B cell (primary cell): ENCODE results near the gene TEX12. TPM values are rescaled to one million over a fixed set of nuclear protein-coding genes. Genes with fewer than 3 reads are reported as not detected.

Source experiments
- ATAC-seq: fragments of 200-7000 bp; cut with Tn5 transposase; one replicate; pipeline ENCODE4 v1.10.0; 2021; ENCODE audit warnings: low read depth, mild to moderate bottlenecking, moderate number of reproducible peaks, moderate library complexity
- CTCF ChIA-PET: fragments of 350-600 bp; sonication (Branson Sonifier 250); formaldehyde crosslinking; loops from one replicate; lab custom pipeline; 2021; ENCODE audit warnings: antibody characterized with exemption, inconsistent platforms; lab: Charles Lee
- POLR2A ChIA-PET: fragments of 350-600 bp; sonication (Branson Sonifier 250); formaldehyde crosslinking; loops from one replicate; lab custom pipeline; 2021; ENCODE audit warnings: antibody characterized with exemption; lab: Charles Lee
- DNase-seq: peaks from one replicate; pipeline ENCODE4 v3.0.0; 2013
- H2AFZ ChIP-seq: 2 replicates; pipeline ENCODE4 v1.6.1; 2012; ENCODE audit warnings: mild to moderate bottlenecking, low read depth, low read length; ENCODE audit not compliant: insufficient read depth, poor library complexity, severe bottlenecking
- H3K27ac ChIP-seq, 2 donors: 1 replicate in 1 of 2; 2 replicates in 1 of 2; pipeline ENCODE4 v1.5.1; 2012 to 2013; ENCODE audit warnings: low read length in 2 of 2, mild to moderate bottlenecking in 2 of 2, moderate library complexity in 1 of 2
- H3K27me3 ChIP-seq, 4 experiments: fragments of 200-600 bp in 1 of 4; sonication (generic) in 1 of 4; replicated peaks in 1 of 4; 1 replicate in 2 of 4; 2 replicates in 2 of 4; pipeline versions ENCODE4 v1.6.1 to v1.7.0; 2013 to 2016; ENCODE audit warnings: low read length in 3 of 4, mild to moderate bottlenecking in 2 of 4, mixed read lengths in 1 of 4, moderate library complexity in 1 of 4; ENCODE audit not compliant: insufficient read depth in 4 of 4, control insufficient read depth in 3 of 4; ENCODE audit errors: control extremely low read depth in 1 of 4
- H3K36me3 ChIP-seq, 2 experiments: replicated peaks in 1 of 2; 1 replicate in 1 of 2; 2 replicates in 1 of 2; pipeline versions ENCODE4 v1.6.1 to v1.7.1; 2013; ENCODE audit warnings: low read length in 1 of 2; ENCODE audit not compliant: insufficient read depth in 2 of 2, control insufficient read depth in 1 of 2; ENCODE audit errors: control extremely low read depth in 1 of 2, extremely low read depth in 1 of 2
- H3K4me1 ChIP-seq, 2 donors: fragments of 200-600 bp in 1 of 2; sonication (generic) in 1 of 2; 1 replicate in 1 of 2; 2 replicates in 1 of 2; pipeline versions ENCODE4 v1.5.1 to v1.6.1; 2013 to 2017; ENCODE audit warnings: low read length in 2 of 2; ENCODE audit not compliant: control insufficient read depth in 2 of 2, insufficient read depth in 2 of 2
- H3K4me2 ChIP-seq: replicated peaks from 2 replicates; pipeline ENCODE3; 2012; ENCODE audit warnings: mild to moderate bottlenecking, low read depth, low read length; ENCODE audit not compliant: poor library complexity, severe bottlenecking
- H3K4me3 ChIP-seq, 5 experiments: fragments of 200-600 bp in 1 of 5; sonication (generic) in 1 of 5; 1 replicate in 3 of 5; 2 replicates in 2 of 5; pipeline versions ENCODE4 v1.5.1 to v1.7.0; 2011 to 2016; ENCODE audit warnings: low read length in 4 of 5, mild to moderate bottlenecking in 4 of 5, low read depth in 2 of 5, control low read depth in 1 of 5, moderate library complexity in 1 of 5; ENCODE audit not compliant: insufficient read depth in 1 of 5; ENCODE audit errors: control extremely low read depth in 1 of 5, extremely low read depth in 1 of 5
- H3K79me2 ChIP-seq: fragments of 200-600 bp; sonication (generic); one replicate; pipeline ENCODE4 v1.6.0; 2016; ENCODE audit warnings: low read length; ENCODE audit not compliant: control insufficient read depth, insufficient read depth
- H3K9ac ChIP-seq: fragments of 200-600 bp; sonication (generic); 2 replicates; pipeline ENCODE4 v1.6.1; 2017; ENCODE audit warnings: mild to moderate bottlenecking, low read length, moderate library complexity
- H3K9me3 ChIP-seq, 3 donors: one replicate each; pipeline versions ENCODE4 v1.6.1 to v1.7.1; 2013; ENCODE audit warnings: low read length in 2 of 3; ENCODE audit not compliant: control insufficient read depth in 2 of 3, insufficient read depth in 1 of 3; ENCODE audit errors: control extremely low read depth in 1 of 3
- H4K20me1 ChIP-seq: 2 replicates; pipeline ENCODE4 v1.6.0; 2012; ENCODE audit warnings: mild to moderate bottlenecking, low read length; ENCODE audit not compliant: insufficient read depth, control insufficient read depth, poor library complexity, severe bottlenecking
- H3K27ac Mint-ChIP-seq: one replicate; pipeline ENCODE4 v1.8.0; 2021; ENCODE audit warnings: mixed read lengths
- H3K27me3 Mint-ChIP-seq: one replicate; pipeline ENCODE4 v1.8.0; 2021; ENCODE audit warnings: mixed read lengths
- H3K4me1 Mint-ChIP-seq: one replicate; pipeline ENCODE4 v1.8.0; 2021; ENCODE audit warnings: mixed read lengths
- H3K4me3 Mint-ChIP-seq: one replicate; pipeline ENCODE4 v1.8.0; 2021; ENCODE audit warnings: mixed read lengths
- H3K9me3 Mint-ChIP-seq: one replicate; pipeline ENCODE4 v1.8.0; 2022; ENCODE audit warnings: mixed read lengths; ENCODE audit not compliant: insufficient read depth
- CTCF ChIP-seq: fragments of 200-600 bp; IDR thresholded peaks from one replicate; pipeline ENCODE4 v1.8.0; 2022; ENCODE audit warnings: antibody characterized with exemption, mild to moderate bottlenecking
- EZH2 ChIP-seq: IDR thresholded peaks from 2 replicates; pipeline ENCODE4 v1.6.1; 2012; ENCODE audit warnings: borderline replicate concordance, low read depth, mild to moderate bottlenecking, moderate library complexity, low read length; ENCODE audit not compliant: insufficient read depth, poor library complexity, severe bottlenecking
- WGBS: methylation state at CpG from one replicate; pipeline ENCODE4 v1.1.5; 2013; ENCODE audit warnings: missing lambda C conversion rate; ENCODE audit not compliant: insufficient coverage; 5-methylcytosine and 5-hydroxymethylcytosine counted together
- intact Hi-C: fragments of 100-400 bp; cut with micrococcal nuclease; formaldehyde crosslinking; loops from one replicate; pipeline ENCODE4 v1.10.0; 2022
- polyA plus RNA-seq: library from polyadenylated mRNA; depleted of rRNA; stranded (reverse); fragments of >200 nt; gene quantifications from 2 replicates; pipeline ENCODE4 v1.2.3, GENCODE V29; 2012
- total RNA-seq, 2 donors: library from RNA; stranded (reverse); fragments of 120-200 nt in 1 of 2; gene quantifications; 1 replicate in 1 of 2; 2 replicates in 1 of 2; pipeline versions ENCODE4 v1.2.3 to v1.2.4, GENCODE V29; 2013 to 2022

Gene TEX12
- total and polyA plus RNA-seq, 2 donors (not counting 1 experiment from before 2014, with no cell fraction given), result 0.10 to 0.47 TPM

- ChIA-PET POLR2A (no interaction called here), CTCF (interaction anchor here (0.8 to 20.4 kb wide), 2 partner anchors 66 to 1076 kb away, joined by 3 to 471 read pairs; no protein-coding TSS in a partner anchor)
- peaks cover 8% of the 10 kb centered on the region for H3K4me1 Mint-ChIP-seq
- no peak for TF ChIP-seq CTCF
- no peak for TF ChIP-seq EZH2
- H3K27ac ChIP-seq, result no peak overlapping the region
- WGBS, result 100% methylated on average over 1 of the region's 4 CpGs
- H3K9me3 Mint-ChIP-seq, result no peaks in the 10 kb centered on the region
- no peak overlapping the region for H3K4me3 ChIP-seq
- H3K36me3 ChIP-seq, result no peaks in the 10 kb centered on the region
- H2AFZ ChIP-seq, result no peak overlapping the region
- peaks cover 0 to 2% (median 0%) of the 10 kb centered on the region in 3 donors for H3K9me3 ChIP-seq
- ATAC-seq (no peak), DNase-seq (no peak)
- no peak overlapping the region for H3K27ac Mint-ChIP-seq
- H3K79me2 ChIP-seq, result no peaks in the 10 kb centered on the region
- peaks cover 13% of the 10 kb centered on the region for H3K27me3 Mint-ChIP-seq
- H3K4me2 ChIP-seq, result no peak overlapping the region
- no peak overlapping the region for H3K9ac ChIP-seq
- peaks cover 0 to 2% (median 0%) of the 10 kb centered on the region in 4 experiments for H3K27me3 ChIP-seq
- H3K4me3 Mint-ChIP-seq, result no peak overlapping the region
- no peaks in the 10 kb centered on the region for H4K20me1 ChIP-seq
- intact Hi-C loops, result no loop called here
- no peaks in the 10 kb centered on the region for H3K4me1 ChIP-seq
These were observed 46.6 kb downstream of the TEX12 start for GRCh38 chr11:112213753-112214152.

GRCh38 chr11:112215621-112216020 is 48.4 kb downstream of the TEX12 start:
- no peak overlapping the region for H3K4me2 ChIP-seq
- H3K36me3 ChIP-seq, result no peaks in the 10 kb centered on the region
- 100% methylated on average over 2 of the region's 6 CpGs for WGBS
- H3K4me3 Mint-ChIP-seq, result no peak overlapping the region
- ATAC-seq, result no peak
- DNase-seq, result no peak
- no peak overlapping the region for H3K9ac ChIP-seq
- peaks cover 0 to 6% of the 10 kb centered on the region in 2 donors for H3K4me1 ChIP-seq
- POLR2A ChIA-PET, result no interaction called here
- H3K27me3 Mint-ChIP-seq, result peaks cover 9% of the 10 kb centered on the region
- no peaks in the 10 kb centered on the region for H3K79me2 ChIP-seq
- peaks cover 0 to 2% (median 0%) of the 10 kb centered on the region in 3 donors for H3K9me3 ChIP-seq
- H3K27ac Mint-ChIP-seq, result no peak overlapping the region
- H3K27ac ChIP-seq, result no peak overlapping the region
- peaks cover 0 to 2% (median 0%) of the 10 kb centered on the region in 4 experiments for H3K27me3 ChIP-seq
- H4K20me1 ChIP-seq, result no peaks in the 10 kb centered on the region
- H3K9me3 Mint-ChIP-seq, result no peaks in the 10 kb centered on the region
- CTCF ChIA-PET, result interaction anchor here (1.0 to 20.4 kb wide), 2 partner anchors 64 to 1317 kb away, joined by 3 to 471 read pairs; no protein-coding TSS in a partner anchor
- no peak for TF ChIP-seq EZH2
- no peak for TF ChIP-seq CTCF
- intact Hi-C loops, result loop anchor here (5.0 kb wide), 2 partner anchors 103 to 897 kb away; no protein-coding TSS in a partner anchor
- peaks cover 11% of the 10 kb centered on the region for H3K4me1 Mint-ChIP-seq
- no peak overlapping the region for H2AFZ ChIP-seq
- no peak overlapping the region for H3K4me3 ChIP-seq
